ENCODE measurements around the gene NLGN1.

- TF ChIP-seq CTCF (IDR thresholded peaks at IDR 0.05; ENCODE audit: poor library complexity, severe bottlenecking) (no peak), SMC3 (conservative IDR thresholded peaks at IDR 0.05; ENCODE audit: poor library complexity) (no peak), POLR2AphosphoS5 (IDR thresholded peaks at IDR 0.05) (no peak), TAF1 (IDR thresholded peaks at IDR 0.05; ENCODE audit: low read depth) (no peak)
Measured at GRCh38 chr3:173773800-173774199, 376.3 kb downstream of the NLGN1 start.

All from neural cell (in vitro differentiated cells).